ENCODE results near the gene BBS1.
"Not testable (repeated sequence)": the region's sequence is repeated elsewhere in the genome, so short reads cannot be mapped to it uniquely, and the experiment has no call there.

BBS1 gene

DNA sequence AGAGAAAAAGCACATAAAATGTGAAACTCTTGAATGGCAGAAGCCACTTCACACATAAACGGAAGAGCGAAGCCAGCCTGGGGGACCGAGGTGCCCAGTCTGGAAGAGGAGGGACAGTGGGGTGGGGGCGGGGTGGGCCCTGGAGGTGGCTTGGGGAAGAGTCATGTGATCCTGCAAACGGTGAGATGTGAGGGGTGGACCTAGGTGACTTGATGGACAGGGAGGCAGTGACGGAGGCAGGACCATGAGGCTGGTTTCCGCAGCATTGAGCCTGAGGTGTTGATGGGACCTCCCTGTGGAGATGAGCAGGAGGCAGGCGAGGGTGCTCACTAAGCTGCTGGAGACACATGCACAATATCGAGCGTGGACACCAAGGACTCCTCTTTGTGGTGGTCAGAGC, 18.6 kb downstream of the BBS1 start:
- FAIRE-seq: no peak

DNA sequence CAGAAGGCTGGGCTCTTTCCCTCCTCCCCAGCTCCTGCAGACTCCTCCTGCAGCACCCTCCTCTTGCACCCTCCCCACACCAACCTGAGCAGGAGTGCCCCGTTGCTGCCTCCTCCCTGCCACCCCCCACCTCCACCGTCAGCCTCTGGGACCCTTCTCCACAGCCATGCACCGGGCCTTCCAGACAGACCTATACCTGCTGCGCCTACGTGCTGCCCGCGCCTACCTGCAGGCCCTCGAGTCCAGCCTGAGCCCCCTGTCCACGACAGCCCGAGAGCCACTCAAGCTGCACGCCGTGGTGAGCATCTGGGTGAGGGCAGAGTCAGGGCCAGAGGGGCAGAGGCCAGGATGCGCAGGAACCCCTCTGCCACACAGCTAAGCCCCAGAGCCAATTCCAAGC, 19.2 kb downstream of the BBS1 start:
- FAIRE-seq: no peak

DNA sequence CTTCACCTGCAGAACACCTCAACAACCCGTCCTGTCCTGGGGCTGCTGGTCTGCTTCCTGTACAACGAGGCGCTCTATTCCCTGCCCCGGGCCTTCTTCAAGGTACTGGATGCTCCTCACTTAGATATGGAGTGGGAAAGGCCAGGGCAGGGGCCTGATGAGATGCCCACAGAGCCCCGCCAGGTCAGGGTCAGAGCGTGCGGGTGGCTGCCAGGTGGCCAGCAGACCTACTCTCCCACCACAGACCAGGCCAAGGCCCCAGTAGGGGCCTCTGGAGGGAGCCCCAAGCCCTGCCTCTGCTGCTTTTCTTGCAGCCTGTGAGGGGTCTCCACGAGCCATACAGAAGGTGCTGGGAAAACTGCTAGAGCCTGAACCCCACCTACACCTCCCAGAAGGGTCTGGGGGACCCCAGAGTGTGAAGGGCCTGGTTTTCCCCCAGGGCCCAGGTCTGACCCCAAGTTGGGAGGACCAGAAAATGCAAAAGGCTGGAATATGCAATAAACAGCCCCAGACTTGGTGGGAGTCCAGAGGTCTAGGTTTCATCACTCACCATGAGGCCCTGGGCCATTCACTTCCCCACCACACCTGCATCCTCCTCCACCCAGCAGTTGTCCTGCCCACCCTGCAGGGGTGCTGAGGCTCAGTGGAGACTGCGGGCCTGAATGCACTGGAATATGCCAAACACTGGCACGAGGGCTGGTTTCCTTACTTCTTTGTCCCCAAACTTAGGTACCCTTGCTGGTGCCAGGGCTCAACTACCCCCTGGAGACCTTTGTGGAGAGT, 20.7 kb downstream of the BBS1 start:
- FAIRE-seq: no peak

DNA sequence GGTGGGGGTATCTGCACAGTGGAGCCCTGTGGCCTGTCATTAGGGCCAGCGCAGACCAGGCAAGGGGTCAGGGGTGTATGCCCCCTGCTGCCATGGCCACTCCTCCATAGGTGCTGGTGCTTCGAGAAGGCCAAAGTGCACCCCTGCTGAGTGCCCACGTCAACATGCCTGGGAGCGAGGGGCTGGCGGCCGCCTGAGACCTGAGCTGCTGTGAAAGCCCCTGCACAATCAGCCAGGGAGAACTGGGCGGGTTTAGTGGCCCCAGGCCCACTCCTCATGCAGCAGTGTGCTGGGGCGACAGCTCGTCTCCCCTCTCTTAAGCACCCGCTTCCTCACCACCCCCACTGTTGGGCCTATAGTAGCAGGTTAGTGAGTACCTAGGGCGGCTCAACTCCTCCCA, 21.4 kb downstream of the BBS1 start:
- no peak for FAIRE-seq

DNA sequence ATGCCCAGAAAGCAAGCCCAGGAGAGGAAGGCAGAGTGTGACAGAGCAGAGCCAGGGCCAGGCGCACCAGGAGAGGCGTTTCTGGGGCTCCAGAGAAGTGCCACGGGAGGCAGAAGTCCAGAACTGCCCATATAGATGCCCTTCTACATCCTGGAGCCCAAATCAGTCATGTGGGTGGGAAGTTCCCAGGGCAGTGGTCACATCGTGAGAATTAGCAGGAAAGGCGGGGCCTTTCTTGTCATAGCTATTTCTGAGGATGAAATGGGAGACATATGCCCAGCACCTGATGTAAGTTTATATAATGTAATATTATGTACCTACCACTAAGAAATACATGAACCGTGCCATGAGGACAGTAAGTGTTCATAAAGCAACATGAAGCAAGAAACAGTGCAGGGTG, 22.3 kb downstream of the BBS1 start:
- FAIRE-seq: no peak

DNA sequence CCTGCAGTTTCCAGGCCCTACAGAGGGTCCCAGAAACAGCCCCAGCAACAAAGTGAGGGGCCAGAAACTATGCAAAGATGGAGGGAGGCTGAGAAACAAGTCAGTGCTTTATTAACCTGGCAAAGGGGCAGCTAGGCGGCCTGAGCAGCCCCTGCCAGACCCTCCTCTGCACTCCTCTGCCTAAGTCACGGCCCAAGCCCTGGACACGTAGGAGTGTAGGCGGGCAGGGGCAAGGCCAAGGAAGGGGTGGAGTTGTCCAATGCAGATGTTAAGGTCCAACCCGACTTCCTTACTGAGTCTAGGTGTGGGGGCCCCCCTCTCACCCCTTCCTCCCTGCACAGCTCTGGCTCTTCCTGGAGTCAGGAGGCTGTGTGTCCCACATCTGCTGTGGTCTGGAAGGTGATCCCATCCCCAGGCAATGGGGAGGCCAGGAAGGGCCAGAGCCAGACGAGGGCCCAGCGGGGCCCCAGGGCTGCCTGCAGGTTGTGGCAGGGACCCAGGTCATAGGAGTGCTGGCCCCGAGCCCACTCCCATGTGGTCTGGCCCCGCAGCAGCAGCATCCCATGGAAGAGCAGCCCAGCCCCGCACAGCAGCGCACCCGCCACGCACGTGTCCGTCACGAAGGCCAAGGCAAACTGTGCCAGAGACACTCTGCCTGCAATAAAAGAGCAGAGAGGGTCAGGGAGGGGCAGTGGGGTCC, 28.9 kb downstream of the BBS1 start:
- no peak for FAIRE-seq

DNA sequence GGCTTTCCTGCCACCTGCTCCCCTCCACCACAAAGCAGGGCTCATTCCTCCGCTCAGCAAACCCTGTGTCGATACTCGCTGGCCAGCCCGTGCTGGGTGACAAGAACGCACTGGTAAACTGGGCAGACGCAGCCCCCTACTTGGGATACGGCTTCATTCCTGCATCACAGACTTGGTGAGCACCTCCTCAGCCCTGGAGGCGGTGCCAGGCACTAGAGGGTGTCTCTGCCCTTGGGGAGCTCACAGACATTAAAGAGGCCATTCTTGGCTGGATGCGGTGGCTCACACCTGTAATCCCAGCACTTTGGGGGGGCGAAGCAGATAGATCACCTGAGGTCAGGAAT, 29.4 kb downstream of the BBS1 start:
- no peak for FAIRE-seq

DNA sequence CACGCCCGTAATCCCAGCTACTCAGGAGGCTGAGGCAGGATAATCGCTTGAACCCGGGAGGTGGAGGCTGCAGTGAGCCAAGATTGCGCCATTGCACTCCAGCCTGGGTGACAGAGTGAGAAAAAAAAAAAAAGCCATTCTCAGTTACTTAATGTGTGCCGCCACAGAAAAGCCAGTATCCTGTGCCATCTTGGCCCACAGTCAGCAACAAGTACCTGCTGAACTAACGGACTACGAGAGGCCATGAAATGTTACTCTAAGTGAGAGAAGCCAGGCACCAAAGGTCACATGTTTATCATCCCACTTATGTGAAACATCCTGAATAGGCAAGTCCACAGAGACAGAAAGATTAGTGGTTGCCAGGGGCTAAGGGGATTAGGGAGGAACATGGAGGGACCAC, 30.2 kb downstream of the BBS1 start:
- not testable (repeated sequence) for FAIRE-seq

DNA sequence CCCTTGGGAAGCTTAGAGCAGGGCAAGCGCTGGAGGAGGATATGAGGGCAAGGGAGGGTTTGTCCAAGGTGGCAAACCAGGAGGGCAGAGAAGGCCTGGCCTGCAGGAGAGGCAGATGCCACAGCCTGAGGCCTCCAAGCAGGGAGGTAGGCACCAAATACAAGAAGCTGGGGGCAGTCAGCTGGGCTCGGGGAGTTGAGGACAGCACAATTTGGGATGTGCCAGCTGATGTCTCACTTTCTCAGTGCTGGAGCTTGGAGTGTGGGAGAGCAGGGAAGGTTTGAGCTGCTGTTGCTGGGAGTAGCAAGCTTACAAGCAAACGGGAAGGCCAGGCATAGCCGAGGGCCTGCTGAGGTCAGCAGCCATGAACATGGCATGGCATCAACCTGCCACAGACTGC, 31.5 kb downstream of the BBS1 start:
- no peak for FAIRE-seq

DNA sequence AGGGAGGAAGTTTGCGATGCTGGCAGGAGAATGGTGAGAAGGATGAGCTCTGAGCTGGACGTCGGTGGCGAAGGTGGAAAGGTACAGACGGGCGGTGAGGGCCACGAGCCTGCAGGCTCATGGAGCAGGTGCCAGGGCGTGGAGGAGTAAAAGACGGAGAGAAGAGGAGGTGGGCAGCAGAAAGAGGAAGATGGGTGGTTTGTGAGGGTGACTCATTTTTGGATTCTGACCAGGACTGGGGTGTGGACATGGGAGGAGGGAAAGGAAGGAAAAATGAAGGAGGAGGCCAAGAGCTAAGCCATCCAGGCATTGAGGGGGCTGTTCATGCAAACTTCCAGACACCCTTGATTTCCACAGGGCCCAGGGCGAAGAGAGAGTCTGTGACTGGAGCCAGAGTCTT, 31.9 kb downstream of the BBS1 start:
- FAIRE-seq: no peak

DNA sequence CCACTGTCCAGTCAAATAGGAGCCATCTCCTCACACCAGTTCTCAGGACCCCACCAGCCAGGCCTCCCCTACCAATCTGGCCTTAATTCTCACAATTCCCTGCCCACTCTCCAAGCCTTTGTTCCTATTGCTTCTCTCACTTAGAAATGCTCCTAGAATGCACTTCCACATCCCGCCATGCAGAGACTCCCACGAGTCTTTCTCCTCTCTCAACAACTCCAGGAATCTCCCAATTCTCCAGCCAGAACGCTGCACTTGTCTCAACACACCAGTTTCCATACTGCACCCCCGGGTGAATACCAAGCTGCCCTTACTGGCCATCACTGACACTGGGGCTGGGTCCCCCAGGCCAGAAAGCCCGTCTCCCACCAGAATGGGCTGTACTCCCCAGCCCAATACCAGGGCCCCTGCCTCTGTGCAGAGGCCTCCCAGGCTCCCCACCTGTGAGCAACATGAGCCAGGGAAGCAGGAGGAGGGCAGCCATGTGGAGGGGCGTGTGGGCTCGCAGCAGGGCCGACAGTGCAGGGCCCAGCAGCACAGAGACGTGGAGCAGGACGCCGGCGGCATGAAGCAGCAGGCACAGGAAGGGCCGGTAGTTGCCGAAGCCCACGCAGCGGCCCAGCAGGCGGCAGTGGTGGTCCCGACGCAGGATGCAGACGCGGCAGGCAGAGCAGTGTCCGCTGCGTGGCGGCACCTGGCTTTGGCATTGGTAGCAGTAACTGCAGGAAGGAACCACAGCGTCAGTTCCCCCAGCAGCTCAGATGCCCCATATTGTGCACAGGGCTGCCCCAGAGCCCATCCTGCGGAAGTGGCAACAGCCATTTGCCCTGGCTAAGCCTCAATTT, 33.0 kb downstream of the BBS1 start:
- no peak for FAIRE-seq

DNA sequence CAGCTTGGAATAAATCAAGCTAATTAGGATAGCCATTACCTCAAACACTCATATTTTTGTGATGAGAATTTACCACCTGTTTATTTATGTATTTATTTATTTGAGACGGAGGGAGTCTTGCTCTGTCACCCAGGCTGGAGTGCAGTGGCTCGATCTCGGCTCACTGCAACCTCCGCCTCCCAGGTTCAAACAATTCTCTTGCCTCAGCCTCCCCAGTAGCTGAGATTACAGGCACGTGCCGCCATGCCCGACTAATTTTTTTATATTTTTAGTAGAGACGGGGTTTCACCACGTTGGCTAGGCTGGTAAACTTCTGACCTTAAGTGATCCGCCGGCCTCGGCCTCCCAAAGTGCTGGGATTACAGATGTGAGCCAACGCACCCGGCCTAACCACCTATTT, 34.5 kb downstream of the BBS1 start:
- not testable (repeated sequence) for FAIRE-seq

DNA sequence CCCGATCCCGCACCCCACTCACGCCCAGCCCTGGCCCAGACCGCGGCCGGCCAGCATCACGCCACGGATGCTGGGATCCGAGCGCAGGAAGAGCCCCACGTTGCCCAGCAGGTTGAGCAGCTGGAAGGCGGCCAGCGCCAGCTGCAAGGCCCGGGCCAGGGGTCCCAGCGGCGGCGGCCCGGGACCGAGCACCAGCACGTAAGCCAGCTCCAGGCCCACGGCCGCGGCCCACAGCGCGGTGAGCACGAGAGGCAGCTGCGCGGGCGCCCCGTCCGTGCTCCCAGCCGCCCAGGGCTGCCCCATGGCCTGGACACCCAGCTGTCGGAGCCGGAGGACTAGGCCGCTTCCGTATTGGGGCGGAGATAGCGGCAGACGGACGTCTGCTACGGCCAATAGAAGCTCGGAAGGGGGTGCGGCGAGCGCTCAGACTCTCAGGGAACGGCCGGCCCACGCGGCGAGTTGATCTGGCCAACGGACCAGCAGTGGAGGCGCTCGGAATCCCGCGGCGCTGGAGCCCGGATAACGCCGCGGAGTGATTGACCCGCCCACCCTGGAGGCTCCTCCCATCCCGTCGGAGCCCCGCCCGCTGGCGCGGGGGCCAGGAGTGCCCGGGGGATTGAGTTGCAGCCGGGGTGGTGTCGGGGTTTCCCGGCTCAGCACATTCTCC, 35.4 kb downstream of the BBS1 start, which contains the start of gene ZDHHC24:
ZDHHC24 (minus strand) TSS at position 348 of the 667 bp plus-strand sequence; CDS start at position 303, 45 bp downstream.
- peak; percentile 89 for FAIRE-seq

DNA sequence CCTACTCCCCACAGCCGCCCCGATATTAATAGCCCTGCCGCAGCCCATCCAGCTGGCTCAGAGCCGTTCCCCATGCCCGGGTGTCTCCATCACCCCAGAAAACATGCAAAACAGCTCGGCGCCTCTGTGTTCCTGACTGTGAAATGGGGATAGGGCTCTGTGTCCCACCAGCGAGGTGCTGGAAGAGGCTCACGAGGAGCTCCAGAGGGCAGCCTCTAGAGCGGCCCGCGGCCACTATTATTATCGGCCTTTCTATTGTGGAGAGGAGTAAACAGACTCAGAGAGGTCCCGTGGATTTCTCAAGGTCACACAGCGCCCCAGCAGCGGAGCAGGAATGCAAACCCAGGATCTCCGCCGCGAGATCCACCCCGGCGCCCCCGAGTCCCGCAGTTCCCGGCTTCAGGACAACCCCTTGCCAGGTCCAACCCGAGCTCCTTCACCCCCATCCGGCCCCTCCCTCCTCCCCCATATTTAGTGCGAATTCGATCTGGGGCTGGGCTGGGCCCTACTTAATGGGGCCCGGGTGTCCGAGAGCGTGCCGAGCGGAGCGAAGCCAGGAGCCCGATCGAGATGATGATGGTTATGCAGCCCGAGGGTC, 36.0 kb downstream of the BBS1 start, which contains the start of gene ACTN3:
ACTN3 (plus strand) TSS at position 536 of the 598 bp plus-strand sequence; CDS start at position 571, 35 bp downstream.
- FAIRE-seq: no peak

DNA sequence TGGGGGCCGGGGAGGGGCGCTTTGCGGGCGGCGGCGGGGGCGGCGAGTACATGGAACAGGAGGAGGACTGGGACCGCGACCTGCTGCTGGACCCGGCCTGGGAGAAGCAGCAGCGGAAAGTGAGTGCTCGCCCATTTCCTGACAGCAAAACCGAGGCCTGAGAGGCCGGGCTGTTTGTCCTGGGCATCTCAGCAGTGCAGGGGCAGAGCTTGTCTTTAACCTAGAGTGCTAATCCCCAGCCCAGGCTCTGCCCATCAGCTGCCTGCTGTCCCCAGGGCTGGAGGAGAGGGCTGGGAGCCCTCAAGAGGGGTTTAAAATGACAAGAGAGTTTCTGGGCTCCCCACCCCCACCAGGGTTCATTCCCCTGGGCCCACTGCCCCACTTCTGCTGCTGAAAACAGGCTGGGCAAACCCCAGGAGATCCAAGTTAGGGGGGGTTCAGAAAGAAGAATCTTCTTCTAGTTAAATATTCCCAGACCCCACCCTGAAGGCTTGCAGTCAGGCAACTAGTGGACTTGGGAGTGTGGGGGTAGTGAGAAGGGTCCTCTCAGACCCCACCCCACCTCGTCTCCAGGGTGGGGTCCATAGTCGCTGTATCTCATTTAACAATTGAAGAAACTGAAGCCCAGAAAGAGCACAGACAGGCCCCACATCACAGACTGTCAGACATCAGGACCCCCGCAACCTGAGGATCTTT, 36.7 kb downstream of the BBS1 start:
- FAIRE-seq: no peak

DNA sequence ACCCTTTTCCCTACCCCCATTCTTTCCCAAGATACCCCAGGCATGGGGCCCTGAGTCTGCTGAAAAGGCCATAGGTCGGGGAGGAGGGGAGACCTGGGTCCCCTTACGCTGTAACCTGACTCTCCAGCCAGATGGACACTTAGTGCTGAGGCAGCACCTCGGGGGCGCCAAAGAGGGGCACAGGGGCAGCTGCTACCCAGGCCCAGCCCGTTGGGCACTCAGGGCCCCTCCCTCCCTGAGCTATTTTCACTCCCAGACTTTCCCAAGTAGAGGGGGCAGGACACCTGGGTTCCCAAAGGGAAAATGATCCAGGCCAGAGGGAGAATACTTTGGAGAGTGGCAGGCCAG, 37.2 kb downstream of the BBS1 start:
- no peak for FAIRE-seq

DNA sequence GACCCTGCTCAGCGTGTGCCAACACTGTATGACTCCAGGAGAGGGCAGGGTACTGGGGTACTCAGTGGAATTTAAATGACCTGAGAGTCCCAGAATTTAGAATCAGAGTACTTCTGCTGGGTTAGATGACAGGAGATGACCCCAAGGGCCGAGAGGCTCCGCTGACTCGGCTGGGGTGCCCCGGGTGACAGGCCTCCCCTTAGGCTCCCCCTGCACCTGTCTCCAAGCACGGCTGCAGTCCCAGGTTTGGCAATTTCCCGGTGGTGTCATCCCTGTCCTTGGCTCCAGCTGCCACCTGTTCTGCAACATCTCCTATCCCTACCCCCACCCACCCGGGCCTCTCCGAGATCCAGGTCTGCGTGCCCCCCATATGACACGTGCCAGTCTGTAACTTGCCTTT, 37.6 kb downstream of the BBS1 start:
- no peak for FAIRE-seq

DNA sequence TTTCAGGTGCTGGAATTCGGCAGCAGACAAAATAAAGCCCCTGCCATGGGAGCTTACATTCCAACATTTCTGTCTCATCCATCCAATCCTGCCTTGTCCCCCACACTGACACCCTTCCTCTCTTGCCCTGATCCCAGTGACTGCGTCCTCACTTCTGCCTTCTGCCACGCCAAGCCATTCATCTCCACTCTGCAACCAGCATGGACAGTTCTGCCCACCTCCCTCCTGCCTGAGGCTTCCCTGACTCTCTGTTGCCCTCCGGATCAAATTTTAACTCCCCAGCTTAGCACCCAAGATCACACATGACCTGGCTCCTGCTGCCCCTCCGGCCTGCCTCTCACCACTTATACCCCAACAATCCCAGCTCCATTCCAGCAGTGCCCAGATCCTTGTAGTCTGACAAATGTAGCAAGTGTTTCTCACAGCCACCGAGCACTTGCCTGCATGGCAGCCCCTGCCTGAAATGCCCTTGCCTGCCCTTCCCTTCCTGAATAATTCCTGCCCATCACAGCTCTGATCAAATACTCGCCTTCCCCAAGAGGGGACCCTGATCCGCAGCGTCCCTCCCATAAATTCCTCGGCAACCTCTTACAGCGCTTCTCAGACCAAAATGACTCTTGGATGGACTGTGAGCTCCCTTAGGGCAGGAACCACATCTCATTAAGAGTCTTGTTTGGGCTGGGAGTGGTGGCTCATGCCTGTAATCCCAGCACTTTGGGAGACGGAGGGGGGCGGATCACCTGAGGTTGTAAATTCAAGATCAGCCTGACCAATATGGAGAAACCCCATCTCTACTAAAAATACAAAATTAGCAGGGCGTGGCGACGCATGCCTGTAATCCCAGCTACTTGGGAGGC, 38.6 kb downstream of the BBS1 start:
- no peak for FAIRE-seq

DNA sequence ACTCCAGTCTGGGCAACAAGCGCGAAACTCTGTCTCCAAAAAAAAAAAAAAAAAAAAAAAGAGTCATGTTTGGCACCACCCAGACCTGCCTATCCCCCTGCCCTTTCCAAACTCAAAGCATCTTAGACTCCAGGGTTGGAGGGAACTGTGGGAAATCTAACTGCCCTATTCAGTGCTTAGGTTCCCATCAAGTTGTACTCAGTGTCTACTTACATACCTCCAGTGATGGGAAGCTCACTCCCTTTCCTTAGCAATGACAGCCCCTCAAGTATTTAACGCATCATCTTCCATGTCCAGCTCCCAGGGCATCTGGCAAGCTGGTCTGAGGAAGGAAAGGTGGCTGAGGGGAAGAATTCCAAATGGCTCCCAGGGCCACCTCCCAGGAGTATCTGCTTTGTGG, 39.3 kb downstream of the BBS1 start:
- FAIRE-seq: no peak

DNA sequence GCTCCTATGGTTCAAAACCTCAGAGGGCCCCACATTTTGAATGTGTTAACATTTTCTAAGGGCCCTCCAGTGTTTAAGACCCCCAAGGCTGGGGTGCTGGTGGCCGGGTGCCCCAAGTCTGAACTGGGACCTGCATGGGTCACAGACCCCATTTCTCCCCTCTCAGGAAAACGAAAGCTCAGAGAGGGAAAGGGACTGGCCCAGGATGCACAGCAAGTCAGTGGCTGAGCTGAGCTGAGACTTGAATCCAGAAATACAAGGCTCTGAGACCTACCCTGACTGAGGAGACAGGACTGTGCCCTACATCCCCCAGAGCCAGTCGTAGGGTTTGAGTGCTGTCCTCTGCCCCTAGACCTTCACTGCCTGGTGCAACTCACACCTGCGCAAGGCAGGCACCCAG, 40.5 kb downstream of the BBS1 start:
- no peak for FAIRE-seq

DNA sequence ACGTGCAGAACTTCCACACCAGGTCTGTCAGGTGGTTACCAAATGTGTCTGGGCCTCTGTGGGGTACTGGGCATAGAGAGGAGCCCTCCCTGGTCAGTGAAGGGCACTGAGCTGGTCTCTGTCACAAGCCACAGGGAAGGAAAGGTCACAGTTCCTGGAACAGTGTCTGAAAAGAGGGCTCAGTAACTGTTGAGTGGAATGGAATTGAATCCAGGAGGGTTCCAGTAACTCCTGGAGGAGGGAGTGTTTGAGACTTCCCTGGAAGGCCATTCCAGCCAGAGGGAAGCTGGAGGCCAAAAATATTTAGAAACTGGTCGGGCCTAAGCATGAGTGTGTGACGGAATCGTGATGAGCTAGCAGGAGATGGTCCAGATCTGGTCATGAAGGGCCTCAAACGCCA, 44.2 kb downstream of the BBS1 start:
- FAIRE-seq: no peak
